ENCODE measurements around the gene FABP1. TPM values are rescaled to one million over a fixed set of nuclear protein-coding genes. Genes with fewer than 3 reads are reported as not detected.

Gene FABP1
- total and polyA plus RNA-seq, 12 donors: 0.14 to 1.1 TPM; not detected in 10

DNA sequence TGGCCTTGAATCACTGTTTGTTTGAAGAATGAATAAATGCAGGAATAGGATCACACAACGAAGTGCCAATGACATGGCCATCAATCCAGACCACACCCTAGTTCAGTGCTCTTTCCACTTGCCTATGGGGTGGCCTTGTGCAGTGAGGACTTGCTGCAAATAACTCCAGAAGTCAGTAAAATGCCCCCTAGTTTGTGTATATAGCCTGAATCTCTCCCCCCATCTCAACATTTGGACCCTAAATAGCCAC, 299 bp downstream of the FABP1 start:
- Histone ChIP-seq H3K36me3 (no peaks in the 10 kb centered on the region), H3K4me1 (no peaks in the 10 kb centered on the region), H3K9me3 (no peaks in the 10 kb centered on the region), H3K27ac (no peak overlapping the region), H3K27me3 (no peaks in the 10 kb centered on the region), H3K4me3 (no peak overlapping the region)
- no peak for DNase-seq
- intact Hi-C loops (cut with DNase I): no loop called here
- no peak for ATAC-seq
- TF ChIP-seq, protein P1, sequence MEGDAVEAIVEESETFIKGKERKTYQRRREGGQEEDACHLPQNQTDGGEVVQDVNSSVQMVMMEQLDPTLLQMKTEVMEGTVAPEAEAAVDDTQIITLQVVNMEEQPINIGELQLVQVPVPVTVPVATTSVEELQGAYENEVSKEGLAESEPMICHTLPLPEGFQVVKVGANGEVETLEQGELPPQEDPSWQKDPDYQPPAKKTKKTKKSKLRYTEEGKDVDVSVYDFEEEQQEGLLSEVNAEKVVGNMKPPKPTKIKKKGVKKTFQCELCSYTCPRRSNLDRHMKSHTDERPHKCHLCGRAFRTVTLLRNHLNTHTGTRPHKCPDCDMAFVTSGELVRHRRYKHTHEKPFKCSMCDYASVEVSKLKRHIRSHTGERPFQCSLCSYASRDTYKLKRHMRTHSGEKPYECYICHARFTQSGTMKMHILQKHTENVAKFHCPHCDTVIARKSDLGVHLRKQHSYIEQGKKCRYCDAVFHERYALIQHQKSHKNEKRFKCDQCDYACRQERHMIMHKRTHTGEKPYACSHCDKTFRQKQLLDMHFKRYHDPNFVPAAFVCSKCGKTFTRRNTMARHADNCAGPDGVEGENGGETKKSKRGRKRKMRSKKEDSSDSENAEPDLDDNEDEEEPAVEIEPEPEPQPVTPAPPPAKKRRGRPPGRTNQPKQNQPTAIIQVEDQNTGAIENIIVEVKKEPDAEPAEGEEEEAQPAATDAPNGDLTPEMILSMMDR (IDR thresholded peaks at IDR 0.05): no peak
- whole genome bisulfite sequencing, 2 donors: 53 to 68% methylated on average over 1 of the region's 1 CpG

DNA sequence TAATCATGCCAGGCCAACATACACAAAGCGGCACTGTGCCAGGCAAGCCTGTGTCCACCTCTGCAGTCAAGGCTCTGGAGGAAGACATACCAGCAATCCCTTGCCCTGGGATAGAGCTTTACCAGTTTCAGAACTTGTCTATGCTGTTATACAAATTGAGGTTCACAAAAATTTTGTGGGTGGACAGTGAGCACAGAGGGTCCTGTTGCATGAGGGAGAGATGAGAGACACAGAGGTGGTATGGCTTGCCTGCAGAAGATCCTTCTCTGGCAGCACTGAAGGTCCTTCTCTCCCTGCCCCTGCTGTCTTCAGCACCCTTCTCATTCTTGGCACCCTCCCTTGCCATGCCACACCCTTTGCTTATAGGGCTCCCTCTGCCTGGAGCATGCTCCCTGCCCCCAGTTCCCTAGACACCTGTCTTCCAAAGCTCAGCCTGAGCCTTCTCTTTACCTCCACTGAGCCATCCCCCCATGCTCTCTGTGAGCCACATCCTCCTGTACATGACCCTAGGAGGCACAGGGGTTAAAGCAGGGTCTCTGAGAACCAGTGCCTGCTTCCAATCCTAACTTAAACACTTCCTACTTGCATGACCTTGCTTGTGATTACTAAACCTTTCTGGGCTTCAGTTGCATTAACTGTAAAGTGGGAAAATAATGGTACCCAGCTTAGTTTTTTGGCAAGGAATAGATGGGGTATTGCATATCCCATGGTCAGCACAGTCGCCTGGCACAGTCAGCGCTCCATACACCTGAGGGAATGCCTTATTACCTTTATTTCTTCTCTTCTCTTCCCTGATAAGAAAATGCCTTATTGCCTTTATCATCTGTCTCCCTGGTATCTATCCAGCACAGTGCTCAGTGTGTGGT, 857 bp downstream of the FABP1 start:
- Histone ChIP-seq H3K36me3 (no peaks in the 10 kb centered on the region), H3K4me3 (no peak overlapping the region), H3K27me3 (no peaks in the 10 kb centered on the region), H3K4me1 (no peaks in the 10 kb centered on the region), H3K27ac (no peak overlapping the region), H3K9me3 (no peaks in the 10 kb centered on the region)
- TF ChIP-seq, protein P1 (IDR thresholded peaks at IDR 0.05): no peak
- intact Hi-C loops (cut with DNase I): no loop called here
- WGBS, 2 donors: 88 to 93% methylated on average over 3 of the region's 3 CpGs
- ATAC-seq: no peak
- no peak for DNase-seq

- Histone ChIP-seq H3K4me3 (no peak overlapping the region), H3K9me3 (no peaks in the 10 kb centered on the region), H3K36me3 (no peaks in the 10 kb centered on the region), H3K4me1 (no peaks in the 10 kb centered on the region), H3K27me3 (no peaks in the 10 kb centered on the region), H3K27ac (no peak overlapping the region)
- 77% methylated on average over 11 of the region's 11 CpGs for WGBS, 2 donors
- DNase-seq: no peak
- intact Hi-C loops (cut with DNase I): no loop called here
- TF ChIP-seq, protein P1 (IDR thresholded peaks at IDR 0.05): no peak
- ATAC-seq: no peak
Observed at GRCh38 chr2:88125924-88126771, 1.7 kb downstream of the FABP1 start.

- DNase-seq: no peak
- intact Hi-C loops (cut with DNase I): no loop called here
- H3K4me1 ChIP-seq: no peaks in the 10 kb centered on the region
- H3K27me3 ChIP-seq: no peaks in the 10 kb centered on the region
- 66 to 69% methylated on average over 3 of the region's 3 CpGs for WGBS, 2 donors
- TF ChIP-seq, protein P1 (IDR thresholded peaks at IDR 0.05): no peak
- H3K9me3 ChIP-seq: no peaks in the 10 kb centered on the region
- H3K36me3 ChIP-seq: no peaks in the 10 kb centered on the region
- no peak overlapping the region for H3K4me3 ChIP-seq
- ATAC-seq: no peak
- no peak overlapping the region for H3K27ac ChIP-seq
Observed at GRCh38 chr2:88125344-88125923, 2.4 kb downstream of the FABP1 start.

Data from heart right ventricle (tissue), 16 donors.